HFF-Myc (cell line): Measurements from ENCODE around the gene SCAANT1.

Experiments
- DNase-seq: peaks from one replicate; pipeline ENCODE4 v3.0.0-alpha.2; 2011; ENCODE audit warnings: low read depth; ENCODE audit errors: extremely low read depth
- H3K4me3 ChIP-seq: replicated peaks from 2 replicates; pipeline ENCODE4 v1.5.1; 2011; ENCODE audit warnings: low read depth, mild to moderate bottlenecking, control low read depth, low read length
- TF ChIP-seq, protein P1 (sequence below): IDR thresholded peaks from 2 replicates; pipeline ENCODE4 v1.5.1; 2012; ENCODE audit warnings: mild to moderate bottlenecking, low read depth, low read length, control low read depth; ENCODE audit errors: missing control alignments

The SCAANT1 gene

DNA sequence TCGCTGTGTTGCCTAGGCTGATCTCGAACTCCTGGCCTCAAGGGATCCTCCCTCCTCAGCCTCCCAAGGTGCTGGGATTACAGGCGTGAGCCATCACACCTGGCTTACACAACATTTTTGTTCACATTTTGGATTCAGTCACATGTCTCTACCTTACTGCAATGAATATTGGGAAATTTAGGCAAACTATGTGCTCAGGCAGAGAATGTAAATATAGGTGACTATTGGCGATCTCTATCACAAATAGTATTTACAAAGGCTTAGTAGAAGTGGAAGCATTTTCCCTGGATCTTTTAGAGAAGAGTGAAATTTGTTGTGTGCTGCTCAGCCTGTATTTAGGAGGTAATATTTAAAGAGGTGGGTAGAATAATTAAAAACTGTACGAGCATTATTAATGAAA, 20.7 kb downstream of the SCAANT1 start:
- TF ChIP-seq, protein P1, sequence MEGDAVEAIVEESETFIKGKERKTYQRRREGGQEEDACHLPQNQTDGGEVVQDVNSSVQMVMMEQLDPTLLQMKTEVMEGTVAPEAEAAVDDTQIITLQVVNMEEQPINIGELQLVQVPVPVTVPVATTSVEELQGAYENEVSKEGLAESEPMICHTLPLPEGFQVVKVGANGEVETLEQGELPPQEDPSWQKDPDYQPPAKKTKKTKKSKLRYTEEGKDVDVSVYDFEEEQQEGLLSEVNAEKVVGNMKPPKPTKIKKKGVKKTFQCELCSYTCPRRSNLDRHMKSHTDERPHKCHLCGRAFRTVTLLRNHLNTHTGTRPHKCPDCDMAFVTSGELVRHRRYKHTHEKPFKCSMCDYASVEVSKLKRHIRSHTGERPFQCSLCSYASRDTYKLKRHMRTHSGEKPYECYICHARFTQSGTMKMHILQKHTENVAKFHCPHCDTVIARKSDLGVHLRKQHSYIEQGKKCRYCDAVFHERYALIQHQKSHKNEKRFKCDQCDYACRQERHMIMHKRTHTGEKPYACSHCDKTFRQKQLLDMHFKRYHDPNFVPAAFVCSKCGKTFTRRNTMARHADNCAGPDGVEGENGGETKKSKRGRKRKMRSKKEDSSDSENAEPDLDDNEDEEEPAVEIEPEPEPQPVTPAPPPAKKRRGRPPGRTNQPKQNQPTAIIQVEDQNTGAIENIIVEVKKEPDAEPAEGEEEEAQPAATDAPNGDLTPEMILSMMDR, result no peak
- H3K4me3 ChIP-seq, result no peak overlapping the region
- no peak for DNase-seq

DNA sequence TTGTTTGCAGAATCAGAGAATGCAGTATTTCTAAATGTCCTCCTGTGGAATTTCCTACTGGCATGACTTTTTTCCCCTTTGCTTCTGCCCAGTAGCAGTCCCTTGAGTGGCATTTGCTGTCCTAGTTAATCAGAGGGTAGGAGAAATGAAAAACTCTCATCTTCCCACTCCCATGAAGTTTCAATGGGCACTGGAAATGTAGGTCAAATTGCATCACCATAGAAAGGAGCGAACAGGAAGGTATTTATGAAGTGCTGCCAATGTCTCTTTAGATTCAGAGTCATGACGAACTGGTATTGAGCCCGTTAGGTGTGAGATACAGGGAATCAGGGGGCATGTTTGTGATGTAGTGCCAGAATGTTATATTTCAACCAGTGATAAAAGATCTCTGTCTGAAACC, 25.3 kb downstream of the SCAANT1 start:
- no peak for DNase-seq
- no peak overlapping the region for H3K4me3 ChIP-seq
- TF ChIP-seq, protein P1, result no peak

DNA sequence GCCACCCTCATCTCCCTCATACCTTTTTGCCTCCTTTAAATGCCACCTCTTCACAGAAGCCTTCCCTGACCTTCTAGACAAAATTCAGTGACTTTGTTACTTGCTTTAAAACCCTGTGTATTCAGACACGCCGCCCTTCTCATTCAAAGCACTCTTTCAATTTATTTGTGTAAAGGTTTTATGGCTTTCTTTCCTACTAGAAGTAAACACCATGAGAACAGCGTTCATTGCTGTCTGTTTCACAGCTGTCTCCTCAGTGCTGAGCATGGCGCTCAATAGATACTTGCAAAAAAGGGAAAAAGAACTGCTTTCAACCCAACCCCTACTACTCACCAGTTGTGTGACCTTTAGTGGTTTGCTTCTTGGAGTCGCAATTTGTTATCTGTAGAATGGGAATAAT, 31.5 kb downstream of the SCAANT1 start:
- no peak for DNase-seq
- TF ChIP-seq, protein P1, result no peak
- H3K4me3 ChIP-seq, result no peak overlapping the region

DNA sequence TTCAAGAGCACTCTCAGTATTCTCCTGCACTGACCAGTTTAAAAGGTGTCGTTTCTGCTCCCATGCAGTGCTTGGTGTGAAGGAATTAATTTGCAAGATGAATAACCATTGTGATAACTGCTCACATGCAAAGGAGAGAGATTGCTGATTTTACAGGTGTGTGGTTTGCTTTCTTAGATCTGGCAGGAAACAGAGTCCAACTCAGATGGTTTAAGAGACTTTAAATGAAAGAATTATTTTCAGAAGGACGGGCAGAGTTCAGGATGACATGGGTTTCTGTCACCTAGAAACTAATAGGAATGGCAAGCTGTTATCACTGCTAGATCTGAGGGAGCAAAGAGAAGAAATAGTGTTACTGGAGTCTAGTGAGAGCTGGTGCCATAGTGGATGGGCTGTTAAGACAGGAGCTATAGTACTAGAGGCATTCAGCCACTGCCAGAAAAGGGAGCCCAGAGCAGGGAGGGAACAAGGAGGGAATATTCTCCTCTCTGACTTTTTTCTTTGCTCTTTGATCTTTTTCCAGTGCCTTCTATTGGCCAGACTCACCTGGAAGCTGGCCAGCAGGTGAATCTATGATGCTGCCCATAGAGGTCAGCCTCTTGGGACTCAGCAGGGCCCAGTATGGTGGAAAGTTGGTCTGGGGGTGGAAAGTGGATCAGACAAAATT, 33.7 kb downstream of the SCAANT1 start:
- no peak overlapping the region for H3K4me3 ChIP-seq
- TF ChIP-seq, protein P1, result no peak
- DNase-seq, result no peak

DNA sequence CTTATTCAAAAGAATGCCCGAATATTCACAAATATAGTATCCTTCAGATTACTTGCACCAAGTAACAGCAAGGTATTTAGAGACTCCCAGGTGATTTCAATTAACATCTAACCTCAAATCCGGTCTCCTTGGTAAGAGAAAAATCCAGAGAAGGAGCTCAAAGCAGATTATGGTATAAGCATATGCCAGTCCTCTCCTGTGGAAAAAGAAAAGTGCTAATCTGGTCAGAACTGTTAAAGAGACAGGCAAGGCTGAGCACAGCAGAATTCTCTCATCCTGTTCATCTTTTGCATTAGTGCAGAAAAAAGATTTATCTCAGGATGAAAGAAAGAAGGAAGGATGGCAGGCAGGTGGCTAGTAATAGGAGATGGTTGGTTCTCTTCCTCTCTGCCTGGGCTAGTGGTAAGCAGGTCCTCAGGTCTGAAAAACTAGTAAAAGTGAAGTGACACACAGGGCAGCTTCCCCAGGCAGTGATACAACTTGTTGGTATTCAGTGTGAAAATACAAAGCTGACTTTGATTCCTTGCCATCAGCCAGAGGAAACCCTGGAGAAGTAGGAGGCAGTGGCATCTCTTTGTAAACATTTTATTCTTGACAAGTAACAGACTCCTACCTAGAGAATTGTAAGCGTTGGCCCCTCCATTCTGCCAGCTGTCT, 34.3 kb downstream of the SCAANT1 start:
- TF ChIP-seq, protein P1, result no peak
- DNase-seq, result no peak
- no peak overlapping the region for H3K4me3 ChIP-seq

DNA sequence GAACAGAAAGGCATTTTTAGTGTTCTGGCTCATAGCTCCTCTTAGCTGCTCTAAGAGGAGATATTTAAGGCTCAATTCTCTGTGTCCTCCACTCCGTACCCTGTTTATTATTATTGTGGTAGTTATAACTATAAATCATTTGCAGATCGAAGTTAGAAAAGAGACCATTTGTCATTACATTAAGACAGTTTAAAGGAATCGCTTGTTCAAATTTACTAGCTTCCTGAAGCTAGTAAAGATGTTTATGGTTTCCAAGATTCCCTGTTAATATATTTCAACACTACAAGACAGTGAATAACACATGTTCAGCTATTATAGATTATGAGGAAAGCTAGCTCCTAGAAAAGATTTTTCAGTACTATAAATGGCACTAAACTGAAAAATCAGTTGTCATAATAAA, 35.9 kb downstream of the SCAANT1 start:
- TF ChIP-seq, protein P1, result no peak
- no peak overlapping the region for H3K4me3 ChIP-seq
- no peak for DNase-seq
